Adipose tissue (tissue), 3 donors: Measurements from ENCODE around the gene OASL. TPM values are rescaled to one million over a fixed set of nuclear protein-coding genes. Genes with fewer than 3 reads are reported as not detected.

ENCODE experiments used
- H3K27ac ChIP-seq: one replicate; pipeline ENCODE4 v1.5.1; 2013; ENCODE audit warnings: low read depth, low read length
- WGBS, 3 donors: extraction: QIAGEN DNeasy Blood & Tissue Kit; methylation state at CpG; one replicate each; pipeline ENCODE4 v1.1.7; 2013; 5-methylcytosine and 5-hydroxymethylcytosine counted together
- polyA plus RNA-seq, 3 donors: library from polyadenylated mRNA; stranded (reverse); fragments of 200-250 nt; gene quantifications; one replicate each; pipeline ENCODE4 v1.2.3, GENCODE V29; 2013
- donor health status: healthy with polysubstance abuse.
- donor health status: Bipolar disorder and iron deficiency.
- donor health status: healthy.

OASL gene
- polyA plus RNA-seq, 3 donors, result 0.90 to 2.2 (median 1.5) TPM

GRCh38 chr12:120979862-120980696 is 59.0 kb downstream of the OASL start:
- no peak overlapping the region for H3K27ac ChIP-seq
- WGBS, 3 donors, result 23 to 70% (median 64%) methylated on average over 11 of the region's 11 CpGs

GRCh38 chr12:120979220-120979861 is 59.7 kb downstream of the OASL start:
- WGBS, 3 donors, result 21 to 89% (median 77%) methylated on average over 9 to 10 of the region's 10 CpGs
- no peak overlapping the region for H3K27ac ChIP-seq

- 28 to 87% (median 79%) methylated on average over 28 to 39 of the region's 40 CpGs for WGBS, 3 donors
- no peak within 1 kb of the TSS for H3K27ac ChIP-seq
Measured at GRCh38 chr12:120978296-120979219, 60.5 kb downstream of the OASL start, which contains the start of gene HNF1A. Gene HNF1A, plus strand, starts transcription at chr12:120978543. Its CDS starts 226 bp downstream, at chr12:120978769.

DNA sequence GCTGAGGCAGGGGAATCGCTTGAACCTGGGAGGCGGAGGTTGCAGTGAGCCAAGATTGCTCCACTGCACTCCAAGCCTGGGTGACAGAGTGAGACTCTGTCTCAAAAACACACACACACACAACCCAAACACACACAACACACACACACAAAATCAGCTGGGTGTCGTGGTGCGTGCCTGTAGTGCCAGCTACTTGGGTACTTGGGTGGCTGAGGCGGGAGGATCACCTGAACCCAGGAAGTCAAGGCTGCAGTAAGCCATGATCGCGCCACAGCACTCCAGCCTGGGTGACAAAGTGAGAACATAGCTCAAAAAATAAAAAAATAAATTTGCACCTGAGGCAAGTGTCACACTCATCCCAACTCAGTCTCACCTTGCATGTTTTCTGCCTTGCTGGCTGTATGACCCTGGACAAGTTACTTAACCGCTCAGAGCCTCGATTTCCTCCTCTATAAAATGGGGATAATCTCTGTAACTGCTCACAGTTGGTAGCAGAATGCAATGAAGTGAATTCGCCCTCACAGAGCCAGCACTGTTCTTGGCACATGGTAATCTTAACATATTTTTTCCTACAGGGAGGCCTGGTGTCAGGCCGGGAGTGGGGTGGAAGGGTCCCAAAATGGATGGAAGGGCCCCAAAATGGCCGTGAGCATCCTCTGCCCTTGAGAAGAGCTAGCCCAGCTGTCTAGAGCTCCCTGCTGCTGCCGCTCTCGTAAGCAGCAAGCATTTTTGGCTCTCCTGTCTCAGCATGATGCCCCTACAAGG is 61.3 kb downstream of the OASL start:
- H3K27ac ChIP-seq, result no peak overlapping the region
- 46 to 90% (median 89%) methylated on average over 14 of the region's 14 CpGs for WGBS, 3 donors

DNA sequence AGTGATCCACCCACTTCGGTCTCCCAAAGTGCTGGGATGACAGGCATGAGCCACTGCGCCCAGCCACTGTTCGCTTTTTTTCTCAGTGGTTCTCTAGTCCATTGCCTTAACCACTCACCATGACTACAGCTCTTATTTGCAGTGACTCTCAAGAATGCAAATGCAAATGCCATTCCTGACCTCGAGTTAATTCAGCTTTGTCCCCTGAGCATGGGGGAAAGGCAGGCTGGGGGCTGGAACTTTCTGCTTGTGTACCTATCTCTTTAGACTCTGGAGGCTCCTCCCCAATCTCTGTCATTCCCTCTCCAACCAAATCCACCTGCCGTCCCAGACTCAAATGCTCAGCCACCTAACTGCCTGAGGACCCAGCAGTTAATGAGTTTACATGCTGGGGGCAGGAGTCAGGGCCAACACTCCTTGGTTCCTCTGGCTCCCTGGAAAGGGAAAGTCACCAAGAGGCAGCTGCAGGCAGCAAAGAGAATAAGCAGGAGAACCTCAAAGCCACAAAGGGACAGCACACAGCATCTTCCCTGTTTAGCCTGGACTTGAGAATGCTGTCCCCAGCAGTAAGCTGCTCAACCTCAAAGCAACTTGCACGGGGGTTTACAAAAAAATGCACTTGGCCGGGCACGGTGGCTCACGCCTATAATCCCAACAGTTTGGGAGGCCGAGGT is 66.0 kb downstream of the OASL start:
- H3K27ac ChIP-seq, result no peak overlapping the region
- WGBS, 3 donors, result 52 to 64% (median 64%) methylated on average over 10 of the region's 10 CpGs

- WGBS, 3 donors, result 32 to 42% (median 34%) methylated on average over 13 of the region's 13 CpGs
- no peak overlapping the region for H3K27ac ChIP-seq
Measured at GRCh38 chr12:120971299-120972180, 67.5 kb downstream of the OASL start.

GRCh38 chr12:120970310-120970709 is 68.7 kb downstream of the OASL start:
- WGBS, 3 donors, result 73 to 88% (median 83%) methylated on average over 3 of the region's 3 CpGs
- H3K27ac ChIP-seq, result no peak overlapping the region

Other genes with a start within 250 kb of the OASL start
- 10 to 100 TPM in 2 of 3 donors, 1 to 10 TPM in 1; 9.3 to 20.7 (median 12.9) TPM for gene SPPL3, start 134.9 kb downstream of the OASL start, polyA plus RNA-seq
- 1 to 10 TPM in 1 of 3 donors, under 1 TPM in 1, not detected in 1; 0.62 to 8.2 TPM for gene HNF1A, start 60.7 kb downstream of the OASL start, polyA plus RNA-seq
- gene C12orf43, start 22.8 kb downstream of the OASL start, polyA plus RNA-seq, result 10 to 100 TPM in 1 of 3 donors, 1 to 10 TPM in 2; 5.9 to 15.6 (median 7.4) TPM
- under 1 TPM; 0.55 to 0.90 (median 0.61) TPM for gene P2RX7, start 93.6 kb upstream of the OASL start, polyA plus RNA-seq
- gene P2RX4, start 170.9 kb upstream of the OASL start, polyA plus RNA-seq, result 10 to 100 TPM; 10.6 to 21.3 (median 12.0) TPM